Hepatocyte (in vitro differentiated cells): ENCODE results near the gene CLASP2.

Source experiments
- EZH2 ChIP-seq: fragments of 200-600 bp; sonication (generic); IDR thresholded peaks from 2 replicates; pipeline ENCODE4 v1.6.1; 2016; ENCODE audit warnings: antibody characterized with exemption, mild to moderate bottlenecking, borderline replicate concordance
- TF ChIP-seq, protein P1 (sequence below): fragments of 200-600 bp; sonication (generic); IDR thresholded peaks from 2 replicates; pipeline ENCODE4 v1.5.1; 2016; ENCODE audit warnings: antibody characterized with exemption, mild to moderate bottlenecking; ENCODE audit not compliant: poor library complexity

- no peak for TF ChIP-seq EZH2
- TF ChIP-seq, protein P1, sequence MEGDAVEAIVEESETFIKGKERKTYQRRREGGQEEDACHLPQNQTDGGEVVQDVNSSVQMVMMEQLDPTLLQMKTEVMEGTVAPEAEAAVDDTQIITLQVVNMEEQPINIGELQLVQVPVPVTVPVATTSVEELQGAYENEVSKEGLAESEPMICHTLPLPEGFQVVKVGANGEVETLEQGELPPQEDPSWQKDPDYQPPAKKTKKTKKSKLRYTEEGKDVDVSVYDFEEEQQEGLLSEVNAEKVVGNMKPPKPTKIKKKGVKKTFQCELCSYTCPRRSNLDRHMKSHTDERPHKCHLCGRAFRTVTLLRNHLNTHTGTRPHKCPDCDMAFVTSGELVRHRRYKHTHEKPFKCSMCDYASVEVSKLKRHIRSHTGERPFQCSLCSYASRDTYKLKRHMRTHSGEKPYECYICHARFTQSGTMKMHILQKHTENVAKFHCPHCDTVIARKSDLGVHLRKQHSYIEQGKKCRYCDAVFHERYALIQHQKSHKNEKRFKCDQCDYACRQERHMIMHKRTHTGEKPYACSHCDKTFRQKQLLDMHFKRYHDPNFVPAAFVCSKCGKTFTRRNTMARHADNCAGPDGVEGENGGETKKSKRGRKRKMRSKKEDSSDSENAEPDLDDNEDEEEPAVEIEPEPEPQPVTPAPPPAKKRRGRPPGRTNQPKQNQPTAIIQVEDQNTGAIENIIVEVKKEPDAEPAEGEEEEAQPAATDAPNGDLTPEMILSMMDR = no peak
Observed at GRCh38 chr3:33642806-33643205, 75.2 kb downstream of the CLASP2 start.
